Activated CD8-positive, alpha-beta T cell treated with anti-CD3 and anti-CD28 coated beads for 36 hours (primary cell): Measurements from ENCODE around the gene ADGRG1. TPM values are rescaled to one million over a fixed set of nuclear protein-coding genes. Genes with fewer than 3 reads are reported as not detected.

Experiments
- ATAC-seq: fragments of 200-7000 bp; cut with Tn5 transposase; one replicate; pipeline ENCODE4 v1.10.0; 2021; ENCODE audit warnings: mild to moderate bottlenecking, moderate library complexity
- CTCF ChIA-PET: fragments of 350-600 bp; sonication (Branson Sonifier 250); formaldehyde crosslinking; loops from one replicate; lab custom pipeline; 2021; ENCODE audit warnings: antibody characterized with exemption; lab: Charles Lee
- POLR2A ChIA-PET: fragments of 350-600 bp; sonication (Branson Sonifier 250); formaldehyde crosslinking; loops from one replicate; lab custom pipeline; 2021; ENCODE audit warnings: antibody characterized with exemption; lab: Charles Lee
- DNase-seq: peaks from one replicate; pipeline ENCODE4 v3.0.0-alpha.2; 2020
- H3K27ac Mint-ChIP-seq: one replicate; pipeline ENCODE4 v1.8.0; 2021; ENCODE audit warnings: mild to moderate bottlenecking, mixed read lengths
- H3K27me3 Mint-ChIP-seq: one replicate; pipeline ENCODE4 v1.8.0; 2021; ENCODE audit warnings: mixed read lengths
- H3K36me3 Mint-ChIP-seq: one replicate; pipeline ENCODE4 v1.8.0; 2021; ENCODE audit warnings: low read depth, mixed read lengths
- H3K4me1 Mint-ChIP-seq: one replicate; pipeline ENCODE4 v1.8.0; 2021; ENCODE audit warnings: low read depth, mixed read lengths
- H3K4me3 Mint-ChIP-seq: one replicate; pipeline ENCODE4 v1.8.0; 2021; ENCODE audit warnings: mild to moderate bottlenecking, moderate library complexity, mixed read lengths
- H3K9me3 Mint-ChIP-seq: one replicate; pipeline ENCODE4 v1.8.0; 2021; ENCODE audit warnings: mixed read lengths
- CTCF ChIP-seq: fragments of 200-600 bp; IDR thresholded peaks from one replicate; pipeline ENCODE4 v1.8.0; 2022; ENCODE audit warnings: antibody characterized with exemption, mild to moderate bottlenecking
- intact Hi-C: fragments of 100-400 bp; cut with micrococcal nuclease; formaldehyde crosslinking; loops from one replicate; pipeline ENCODE4 v1.10.0; 2022
- total RNA-seq, 2 experiments: library from RNA; stranded (reverse); gene quantifications; one replicate each; pipeline ENCODE4 v1.2.3, GENCODE V29; 2021

Gene ADGRG1
- total RNA-seq, 2 experiments from 2014 or later, result 4.9 to 8.5 TPM

DNA sequence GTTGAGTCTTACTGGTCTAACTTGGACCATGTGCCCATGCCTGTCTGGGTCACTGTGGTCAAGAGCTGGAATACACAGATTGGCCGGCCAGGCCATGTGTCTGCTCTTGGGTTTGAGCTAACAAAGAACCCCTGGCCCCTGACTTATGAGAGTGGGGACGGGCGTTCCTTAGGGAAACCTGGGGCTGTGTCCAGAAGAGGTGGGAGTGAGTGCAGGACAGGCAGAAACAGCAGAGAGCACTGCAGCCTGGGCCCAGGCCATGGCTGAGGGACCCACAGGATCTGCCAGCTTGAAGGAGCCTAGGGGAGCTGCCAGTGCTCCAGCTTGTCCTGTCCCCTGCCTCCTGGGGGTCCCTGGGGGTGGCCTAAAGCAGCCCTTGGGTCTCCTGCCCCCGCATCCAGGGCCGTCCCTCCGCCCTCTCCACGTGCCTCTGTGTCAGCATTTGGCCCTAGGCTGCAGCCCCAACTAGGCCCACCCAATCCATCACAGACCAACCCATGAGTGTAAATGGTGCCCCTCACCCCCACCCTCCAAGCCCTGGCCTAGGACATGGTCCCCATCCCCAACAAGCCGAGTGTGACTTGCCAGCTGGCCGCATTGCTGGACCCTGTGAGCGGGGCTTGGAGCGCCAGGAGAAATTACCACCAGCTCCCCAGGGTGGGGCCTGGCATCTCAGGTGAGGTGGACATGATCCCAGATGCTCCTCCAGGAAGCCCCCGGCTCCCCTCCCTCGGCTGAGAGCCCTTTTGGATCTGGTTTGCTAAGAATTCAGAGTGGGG is 53.7 kb downstream of the ADGRG1 start:
- DNase-seq, result no peak
- no peak for ATAC-seq
- ChIA-PET POLR2A (no interaction called here), CTCF (interaction anchor here (1.1 to 2.5 kb wide), 4 partner anchors 33 to 105 kb away, joined by 3 to 6 read pairs (median 4); no protein-coding TSS in a partner anchor)
- no peaks in the 10 kb centered on the region for H3K9me3 Mint-ChIP-seq
- no peak for TF ChIP-seq CTCF
- no peak overlapping the region for H3K27ac Mint-ChIP-seq
- no peaks in the 10 kb centered on the region for H3K27me3 Mint-ChIP-seq
- no peak overlapping the region for H3K4me3 Mint-ChIP-seq
- intact Hi-C loops, result no loop called here
- no peaks in the 10 kb centered on the region for H3K36me3 Mint-ChIP-seq
- no peaks in the 10 kb centered on the region for H3K4me1 Mint-ChIP-seq

- DNase-seq, result no peak
- no peak for ATAC-seq
- no peak overlapping the region for H3K27ac Mint-ChIP-seq
- H3K4me3 Mint-ChIP-seq, result no peak overlapping the region
- ChIA-PET CTCF (interaction anchor here (1.6 to 2.5 kb wide), 2 partner anchors 34 to 74 kb away, joined by 6 read pairs; no protein-coding TSS in a partner anchor), POLR2A (interaction anchor here (0.7 kb wide), 1 partner anchor 326 kb away, joined by 3 read pairs; no protein-coding TSS in a partner anchor)
- H3K36me3 Mint-ChIP-seq, result no peaks in the 10 kb centered on the region
- intact Hi-C loops, result no loop called here
- H3K27me3 Mint-ChIP-seq, result no peaks in the 10 kb centered on the region
- no peak for TF ChIP-seq CTCF
- H3K4me1 Mint-ChIP-seq, result no peaks in the 10 kb centered on the region
- H3K9me3 Mint-ChIP-seq, result no peaks in the 10 kb centered on the region
These were observed 54.6 kb downstream of the ADGRG1 start for GRCh38 chr16:57682809-57683635.

- POLR2A ChIA-PET, result interaction anchor here (0.7 to 1.0 kb wide), 2 partner anchors 12 to 327 kb away, joined by 3 read pairs; no protein-coding TSS in a partner anchor
- Mint-ChIP-seq H3K36me3 (no peaks in the 10 kb centered on the region), H3K4me1 (peaks cover 1% of the 10 kb centered on the region), H3K9me3 (no peaks in the 10 kb centered on the region), H3K27me3 (no peaks in the 10 kb centered on the region), H3K4me3 (no peak overlapping the region), H3K27ac (no peak overlapping the region)
- DNase-seq (no peak), ATAC-seq (no peak)
- no peak for TF ChIP-seq CTCF
- intact Hi-C loops, result no loop called here
- CTCF ChIA-PET, result no interaction called here
These were observed 55.5 kb downstream of the ADGRG1 start for GRCh38 chr16:57683636-57684545.

GRCh38 chr16:57684626-57685358 is 56.4 kb downstream of the ADGRG1 start:
- Mint-ChIP-seq H3K27ac (no peak overlapping the region), H3K4me1 (peaks cover 10% of the 10 kb centered on the region), H3K4me3 (no peak overlapping the region), H3K36me3 (no peaks in the 10 kb centered on the region), H3K9me3 (no peaks in the 10 kb centered on the region), H3K27me3 (no peaks in the 10 kb centered on the region)
- POLR2A ChIA-PET, result interaction anchor here (1.0 kb wide), 1 partner anchor 11 kb away, joined by 3 read pairs; no protein-coding TSS in a partner anchor
- CTCF ChIA-PET, result no interaction called here
- intact Hi-C loops, result no loop called here
- ATAC-seq (no peak), DNase-seq (no peak)
- TF ChIP-seq CTCF, result no peak
